Amniotic stem cell (primary cell): Measurements from ENCODE around the gene PTPRZ1.

Experiments
- DNase-seq: peaks from one replicate; lab custom pipeline; 2025; lab: John Stamatoyannopoulos, UW

The PTPRZ1 gene

DNA sequence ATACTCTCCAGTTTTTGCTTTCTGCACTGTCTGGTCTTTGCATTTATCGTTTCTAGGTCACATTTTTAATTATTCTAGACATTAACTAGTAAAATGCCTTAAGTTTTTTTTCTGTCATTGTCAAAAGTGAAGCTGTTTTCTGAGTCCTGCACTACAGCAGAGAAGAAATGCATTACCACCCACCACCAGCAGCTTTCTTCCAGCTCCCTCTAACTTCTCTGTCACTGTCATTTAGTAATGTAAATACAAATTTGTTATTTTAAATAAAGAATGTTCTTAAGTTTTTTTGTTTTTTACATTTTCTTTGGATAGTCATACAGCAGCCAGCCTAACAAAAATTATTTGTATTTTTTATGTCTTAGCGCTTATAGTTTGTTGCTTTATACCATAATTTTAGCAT, 18.8 kb downstream of the PTPRZ1 start:
- DNase-seq, result no peak

DNA sequence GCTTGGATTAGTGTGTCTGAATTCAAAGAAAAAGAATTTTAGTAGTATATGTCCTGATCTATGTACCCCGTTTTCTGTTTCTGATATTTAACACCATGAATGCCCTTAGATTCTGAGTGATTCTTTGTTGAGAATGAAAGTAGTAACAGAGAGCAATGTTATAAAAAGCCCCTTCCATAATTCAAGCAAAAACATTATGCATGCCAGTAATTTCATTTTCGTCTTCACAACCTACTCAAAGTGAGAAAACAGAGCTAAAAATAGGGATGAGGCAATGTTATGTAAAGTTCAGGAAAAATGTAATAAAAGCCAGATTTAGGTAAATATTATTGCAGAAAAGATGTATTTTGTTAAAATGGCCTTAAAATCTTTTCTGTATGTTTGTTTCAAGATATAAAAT, 28.1 kb downstream of the PTPRZ1 start:
- no peak for DNase-seq

- no peak for DNase-seq
These were observed 31.2 kb downstream of the PTPRZ1 start for GRCh38 chr7:121904120-121904519.

DNA sequence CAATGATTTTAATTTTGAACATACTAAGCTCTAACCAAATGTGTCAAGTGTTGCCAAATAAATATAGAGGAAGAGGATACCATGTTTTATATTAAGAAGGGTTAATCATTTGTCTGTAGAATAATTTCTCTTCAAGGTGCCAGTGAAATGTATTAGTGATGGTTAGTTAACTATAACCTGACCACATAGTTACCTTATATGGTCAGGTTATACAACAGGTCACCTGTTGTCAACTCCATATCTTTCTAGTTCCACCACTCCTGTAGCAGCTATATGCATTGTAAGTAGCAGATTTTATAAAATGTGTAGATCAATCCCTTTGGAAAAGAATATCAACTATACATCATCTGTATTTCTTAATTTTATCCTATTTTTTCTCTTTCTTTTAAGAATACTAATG, 35.1 kb downstream of the PTPRZ1 start:
- no peak for DNase-seq

DNA sequence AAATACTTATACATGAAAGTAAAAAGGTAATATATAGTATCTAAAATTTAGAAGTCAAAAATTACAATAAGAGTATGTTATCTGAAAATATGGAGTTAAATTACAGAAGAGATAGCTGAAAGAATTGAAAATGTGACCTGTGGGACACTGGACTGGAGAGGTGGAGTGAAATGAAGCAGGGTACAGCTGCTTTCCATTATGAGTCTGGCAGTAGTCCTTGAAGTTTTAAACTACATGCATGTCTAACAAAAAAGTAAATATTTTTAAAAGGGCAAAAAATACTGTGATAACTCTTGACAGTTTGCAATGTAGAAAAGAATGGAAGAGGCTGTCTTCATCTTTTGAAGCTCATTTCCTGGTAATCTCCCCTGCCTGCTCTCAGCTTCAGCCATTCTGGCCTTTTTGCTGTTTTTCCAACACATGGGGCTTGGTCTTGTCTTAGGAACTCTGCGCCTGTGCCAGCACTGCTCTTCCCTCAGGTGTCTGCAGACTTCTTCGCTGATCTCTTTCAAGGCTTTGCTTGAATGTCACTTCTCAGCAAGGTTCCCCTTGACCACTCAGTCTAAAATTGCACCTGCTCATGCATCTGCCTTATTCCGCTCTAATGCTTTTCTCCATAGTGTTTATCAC, 36.9 kb downstream of the PTPRZ1 start:
- no peak for DNase-seq

- DNase-seq, result no peak
These were observed 41.1 kb downstream of the PTPRZ1 start for GRCh38 chr7:121913947-121914675.

DNA sequence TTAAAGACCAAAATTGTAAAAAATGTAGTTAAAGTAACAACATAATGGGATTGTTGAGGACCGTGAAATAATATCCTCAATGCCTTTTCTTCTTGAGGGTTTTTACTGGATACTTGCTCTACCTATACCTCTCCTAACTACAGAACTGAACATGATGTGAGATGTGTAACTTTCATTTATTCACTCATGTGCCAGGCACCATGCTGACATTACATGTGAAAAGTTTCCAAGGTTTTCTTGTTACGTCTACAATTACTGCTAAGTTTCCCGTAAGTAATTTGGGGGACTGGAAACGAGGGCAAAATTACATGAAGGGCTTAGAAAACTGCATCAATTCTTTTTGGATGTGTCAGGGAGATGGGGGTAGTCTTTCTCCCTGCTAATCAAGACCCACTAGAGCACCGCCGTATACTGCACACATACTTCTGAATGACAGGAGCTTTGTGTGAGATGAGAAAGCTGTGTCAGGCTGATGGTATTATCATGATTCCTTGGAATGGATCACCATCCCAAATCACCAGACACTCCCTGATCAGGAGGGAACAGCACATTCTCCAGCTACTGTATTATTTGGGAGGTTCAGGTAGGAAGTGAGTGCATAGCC, 41.8 kb downstream of the PTPRZ1 start:
- DNase-seq, result no peak

- DNase-seq, result no peak
These were observed 43.2 kb downstream of the PTPRZ1 start for GRCh38 chr7:121916211-121916610.

DNA sequence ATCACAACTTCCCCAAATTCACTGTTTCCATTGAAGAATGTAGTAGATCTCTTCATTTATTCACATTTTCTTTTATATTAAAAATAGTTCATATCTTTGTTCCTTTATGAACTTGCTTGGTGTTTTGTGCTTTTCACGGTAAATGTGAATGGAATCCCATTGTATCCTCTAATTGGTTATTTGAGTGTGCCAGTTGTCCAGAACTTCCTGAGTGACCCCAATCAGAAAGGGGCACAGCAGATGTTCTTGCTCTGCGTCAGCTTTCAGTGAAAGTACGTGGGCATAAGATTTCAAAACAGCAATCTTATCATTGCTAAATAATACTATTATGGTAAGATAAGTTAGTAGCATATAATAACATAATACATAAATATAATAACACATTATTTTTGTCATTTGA, 47.0 kb downstream of the PTPRZ1 start:
- no peak for DNase-seq

- DNase-seq, result no peak
These were observed 51.6 kb downstream of the PTPRZ1 start for GRCh38 chr7:121924269-121925186.

DNA sequence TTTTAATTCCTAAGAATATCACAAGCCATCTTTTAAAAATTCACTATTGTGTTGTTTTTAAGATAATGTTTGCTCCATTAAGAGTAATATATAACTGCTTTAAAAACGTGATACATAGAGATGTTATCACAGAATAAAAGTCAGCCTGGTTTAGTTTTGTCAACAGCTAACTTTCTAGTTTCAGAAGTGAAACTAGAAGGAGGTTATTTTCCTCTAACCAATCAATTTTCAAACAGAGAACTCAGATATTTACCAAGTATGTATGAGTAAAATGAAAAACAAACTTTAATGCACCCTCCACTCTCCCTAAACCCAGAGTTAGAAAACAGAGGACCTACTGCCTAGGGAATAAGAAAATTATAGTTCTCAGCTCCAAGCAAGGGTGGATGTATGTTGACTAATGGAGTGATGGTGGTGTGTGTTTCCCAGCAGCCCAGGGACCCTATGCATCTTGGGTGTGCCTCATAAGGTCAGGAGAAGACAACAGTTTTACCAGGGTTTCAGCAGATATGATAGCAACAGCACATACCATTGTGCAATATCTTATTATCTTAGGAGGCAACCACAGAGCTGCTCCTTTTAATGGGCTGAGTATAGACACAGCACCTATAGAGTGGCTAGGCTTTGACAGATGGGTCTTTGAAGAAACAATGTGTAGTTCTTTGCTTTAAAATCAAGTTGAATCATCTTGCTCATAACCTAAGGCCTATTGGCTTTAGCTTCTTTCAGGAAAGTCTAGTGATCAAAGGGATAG, 58.4 kb downstream of the PTPRZ1 start:
- no peak for DNase-seq

GRCh38 chr7:121932768-121933167, 59.8 kb downstream of the PTPRZ1 start:
- no peak for DNase-seq

- DNase-seq, result no peak
These were observed 64.1 kb downstream of the PTPRZ1 start for GRCh38 chr7:121936951-121937623.

DNA sequence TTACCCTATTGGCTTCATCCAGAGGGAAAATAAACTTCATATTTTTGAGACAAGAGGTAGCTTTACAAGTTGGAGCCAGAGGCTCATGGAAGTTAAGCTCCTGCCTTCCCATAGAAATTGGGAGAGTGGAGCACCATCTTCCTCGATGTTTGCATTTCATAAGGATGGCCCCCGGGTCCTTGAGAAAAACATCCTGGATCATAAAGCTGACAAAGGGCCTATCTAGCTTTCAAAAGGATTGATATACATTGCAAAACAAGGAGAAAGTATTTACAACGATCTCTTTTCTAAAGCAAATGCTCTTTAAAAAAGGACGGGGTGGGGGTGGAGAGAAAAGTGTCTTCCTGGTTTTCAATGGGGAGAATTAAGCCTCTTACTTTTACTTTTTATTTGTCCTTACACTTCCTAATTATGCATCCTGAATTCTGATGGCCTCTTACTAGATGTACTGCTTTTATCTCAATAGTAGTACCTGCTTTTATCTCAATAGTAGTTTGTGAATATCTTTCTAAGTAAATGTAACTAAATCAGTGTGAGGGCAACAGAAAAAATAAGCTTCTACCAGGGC, 65.6 kb downstream of the PTPRZ1 start:
- DNase-seq, result no peak

DNA sequence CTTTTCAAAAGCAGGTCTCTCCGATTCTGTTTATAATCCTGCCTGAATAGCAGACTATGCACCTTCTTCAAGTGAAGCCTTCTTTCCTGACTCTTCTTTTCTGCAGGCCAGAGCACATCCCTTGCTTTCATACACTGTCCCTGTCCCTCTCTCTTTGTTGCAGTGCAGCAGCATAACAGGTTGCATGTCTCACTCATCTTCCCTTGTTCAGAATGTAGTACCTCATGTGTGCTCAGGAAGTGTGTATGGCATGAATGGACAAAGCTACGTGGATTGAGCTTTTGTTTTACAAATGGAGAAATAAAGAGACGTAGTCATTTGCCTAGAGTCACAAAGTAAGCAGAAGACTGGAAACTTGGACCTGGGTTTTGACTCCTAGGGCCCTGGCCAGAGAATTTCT, 68.0 kb downstream of the PTPRZ1 start:
- no peak for DNase-seq

DNA sequence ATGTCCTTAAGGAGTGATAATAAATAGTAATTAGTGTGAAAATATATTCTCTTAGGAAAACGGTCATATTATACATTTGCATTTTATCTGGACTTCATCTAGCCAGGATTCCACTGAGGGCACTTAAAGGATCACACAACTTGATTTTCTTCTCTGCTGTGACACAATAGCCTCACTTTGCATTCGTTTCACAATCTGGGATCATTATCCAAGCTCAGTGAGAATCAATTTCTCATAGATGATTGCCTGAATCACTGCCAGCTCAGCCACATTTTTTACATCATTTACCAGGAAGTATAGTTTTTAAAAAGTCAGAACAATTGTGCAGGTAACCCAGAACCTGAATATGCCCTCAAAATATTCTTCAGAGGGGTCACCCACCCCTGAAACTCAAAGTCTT, 68.9 kb downstream of the PTPRZ1 start:
- DNase-seq, result no peak

- no peak for DNase-seq
These were observed 72.1 kb downstream of the PTPRZ1 start for GRCh38 chr7:121945066-121945465.

- DNase-seq, result no peak
These were observed 72.7 kb downstream of the PTPRZ1 start for GRCh38 chr7:121945480-121946236.

DNA sequence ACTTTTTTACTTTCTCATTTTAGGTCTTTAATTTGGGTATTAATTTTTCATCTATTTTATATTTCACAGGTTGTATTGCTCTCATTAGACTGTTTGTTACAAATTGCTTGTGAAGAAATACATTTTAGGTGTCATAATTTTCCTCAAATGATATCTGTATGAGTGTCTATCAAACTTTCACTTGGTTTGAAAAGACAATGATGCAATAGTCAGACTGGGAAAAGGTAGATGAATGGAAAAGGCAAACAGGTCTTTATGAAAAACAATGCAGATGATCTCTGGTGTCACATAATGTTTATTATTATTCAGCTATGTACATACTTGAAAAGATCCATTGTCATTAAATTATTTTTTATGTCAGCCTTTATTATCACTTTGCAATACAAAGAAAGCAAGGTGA, 80.2 kb downstream of the PTPRZ1 start:
- no peak for DNase-seq

DNA sequence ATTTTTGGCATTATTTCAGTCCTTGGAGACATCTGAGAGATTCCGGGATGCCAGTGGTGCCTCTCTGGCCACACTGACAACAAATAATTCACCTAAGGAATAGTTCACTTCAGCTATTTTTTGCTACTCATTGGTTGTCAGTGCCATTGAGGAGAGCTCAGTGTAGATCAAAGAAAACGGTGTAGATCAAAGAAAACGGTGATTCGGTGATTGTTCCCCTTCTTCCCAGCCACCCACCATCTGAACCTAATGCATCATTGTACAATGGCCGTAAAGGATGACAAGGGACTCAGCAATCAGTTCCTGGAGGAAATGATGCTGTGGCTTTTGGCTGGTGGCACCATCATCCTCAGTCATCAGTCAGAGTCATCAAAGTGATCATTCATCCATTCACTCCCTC, 80.6 kb downstream of the PTPRZ1 start:
- no peak for DNase-seq
